GM21717 (cell line): Measurements from ENCODE around the gene TMEM120B.
"Not testable (repeated sequence)": the region's sequence is repeated elsewhere in the genome, so short reads cannot be mapped to it uniquely, and the experiment has no call there.

Experiments
- ATAC-seq: cut with Tn5 transposase; IDR thresholded peaks from one replicate; pipeline ENCODE4 v1.9.1; 2021; ENCODE audit warnings: mild to moderate bottlenecking, moderate library complexity; ENCODE audit not compliant: unreplicated experiment

The TMEM120B gene

DNA sequence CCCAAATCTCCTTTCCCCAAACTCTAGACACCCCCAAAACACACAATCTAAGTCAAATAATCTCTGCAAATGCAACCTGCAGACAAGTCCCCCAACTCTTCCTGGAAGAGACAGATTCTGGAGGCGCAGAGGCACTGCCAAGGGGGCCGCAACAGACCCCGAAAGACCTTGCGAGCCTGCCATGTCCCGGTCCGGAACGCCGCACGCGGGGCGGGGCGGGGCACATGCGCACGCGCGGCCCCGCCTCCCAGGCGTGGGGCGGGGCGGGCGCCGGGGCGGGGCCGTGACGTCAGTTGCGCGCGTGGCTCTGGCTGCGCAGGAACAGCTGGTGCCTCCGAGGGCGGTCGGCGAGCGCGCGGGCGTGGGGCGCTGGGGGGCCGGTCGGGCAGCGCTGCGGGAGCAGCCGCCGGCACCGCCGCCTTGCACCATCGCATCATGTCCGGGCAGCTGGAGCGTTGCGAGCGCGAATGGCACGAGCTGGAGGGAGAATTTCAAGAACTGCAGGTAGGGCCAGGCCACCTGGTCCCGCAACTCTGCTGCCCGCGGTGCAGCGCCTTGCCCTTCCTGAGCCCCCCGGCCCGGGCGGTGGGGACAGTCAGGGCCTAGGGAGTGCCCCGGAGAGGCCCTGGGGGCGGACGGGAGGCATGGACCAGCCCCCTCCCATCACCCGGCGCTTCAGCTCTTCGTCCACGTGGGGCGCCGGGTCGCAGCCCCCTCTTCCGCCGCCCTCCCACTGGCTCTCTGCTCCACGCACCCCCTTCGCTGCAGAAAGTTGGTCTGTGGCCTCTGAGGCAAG is at the start of gene TMEM120B:
Gene TMEM120B (plus strand): TSS at position 292 of the 796 bp plus-strand sequence. CDS start 144 bp downstream, at position 436.
- peak; percentile 65 for ATAC-seq

DNA sequence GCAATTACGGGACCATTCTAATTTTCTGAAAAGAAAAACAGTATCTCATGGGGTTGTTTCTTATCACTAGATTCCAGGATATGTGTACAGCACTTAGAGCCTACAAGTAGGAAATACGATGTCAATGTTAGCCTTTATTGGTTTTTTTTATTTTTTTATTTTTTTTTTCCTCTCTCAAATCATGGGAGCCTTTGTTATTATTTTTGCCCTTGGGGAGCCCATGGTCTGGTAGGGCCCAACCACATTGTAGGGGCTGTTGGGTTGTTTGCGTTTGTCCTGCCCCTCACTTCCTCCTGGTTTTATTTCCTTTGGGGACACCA is 49.0 kb upstream of the TMEM120B start:
- no peak for ATAC-seq

DNA sequence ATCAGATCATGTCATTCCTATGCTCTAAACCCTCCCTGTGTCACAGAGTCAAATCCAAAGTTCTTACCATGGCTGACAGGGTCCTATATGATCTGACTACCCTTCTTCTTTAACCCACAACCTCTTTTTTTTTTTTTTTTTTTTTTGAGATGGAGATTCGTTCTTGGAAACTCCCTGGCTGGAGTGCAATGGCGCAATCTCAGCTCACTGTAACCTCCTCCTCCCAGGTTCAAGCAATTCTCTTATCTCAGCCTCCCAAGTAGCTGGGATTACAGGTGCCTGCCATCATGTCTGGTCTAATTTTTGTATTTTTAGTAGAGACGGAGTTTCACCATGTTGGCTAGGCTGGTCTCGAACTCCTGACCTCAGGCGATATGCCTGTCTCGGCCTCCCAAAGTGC is 45.7 kb upstream of the TMEM120B start:
- ATAC-seq = not testable (repeated sequence)

DNA sequence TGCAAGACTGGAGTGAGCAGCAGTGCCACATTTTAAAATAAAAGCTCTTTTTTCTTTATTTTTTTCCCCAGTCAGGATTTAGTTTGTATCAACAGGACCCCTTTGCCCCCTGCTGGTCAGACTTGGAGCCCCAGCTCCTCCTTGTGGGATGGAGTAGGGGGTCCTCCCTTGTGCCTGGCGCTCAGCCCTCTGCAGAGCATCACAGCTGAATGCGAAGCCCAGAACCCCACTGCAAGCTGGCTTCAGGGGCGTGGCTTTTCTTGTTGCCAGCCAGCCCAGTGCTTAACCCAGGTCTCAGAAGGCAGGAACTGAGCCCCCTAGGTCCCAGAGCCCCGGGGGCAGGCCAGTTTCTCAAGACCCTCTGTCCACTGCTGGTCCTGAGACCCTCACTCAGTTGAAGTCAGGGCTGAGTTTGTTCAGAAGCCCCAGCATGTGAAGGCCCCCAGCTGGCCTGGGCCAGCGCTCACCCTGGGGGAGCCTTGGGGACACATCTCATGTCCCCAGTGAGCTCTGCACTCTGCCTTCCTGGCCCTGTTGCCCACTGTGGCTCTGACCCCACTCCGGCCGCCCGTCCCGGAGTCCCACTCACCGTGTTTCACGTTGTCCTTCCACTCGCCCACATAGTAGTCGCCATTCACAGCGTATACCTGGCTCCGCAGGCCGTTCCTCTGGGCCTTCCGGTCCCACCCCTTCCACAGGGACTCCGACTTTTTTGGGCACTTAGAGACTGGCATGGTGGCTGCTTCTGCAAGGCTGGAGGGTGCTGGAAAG is 43.6 kb upstream of the TMEM120B start:
- no peak for ATAC-seq

DNA sequence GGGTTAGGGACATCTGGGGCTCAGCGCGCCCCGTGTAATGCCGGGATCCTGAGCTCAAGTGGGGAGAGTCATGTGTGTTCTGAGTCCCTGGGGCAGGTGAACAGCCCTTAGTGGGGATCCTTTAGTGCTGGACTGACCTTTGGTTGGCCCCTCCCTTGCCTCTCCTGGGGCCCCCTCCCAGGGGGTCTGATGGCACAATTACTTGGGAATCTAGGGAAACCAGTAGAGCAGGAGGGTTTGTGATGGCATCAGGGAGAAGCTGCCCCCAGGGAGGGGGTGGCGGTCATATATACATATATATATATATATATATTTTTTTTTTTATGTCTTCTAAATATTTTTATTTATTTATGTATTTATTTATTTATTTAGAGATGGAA is 43.0 kb upstream of the TMEM120B start, which contains the start of gene MORN3:
Gene MORN3 (minus strand): TSS at position 134 of the 380 bp plus-strand sequence. CDS start 171 bp downstream, outside the sequence.
- ATAC-seq = no peak

DNA sequence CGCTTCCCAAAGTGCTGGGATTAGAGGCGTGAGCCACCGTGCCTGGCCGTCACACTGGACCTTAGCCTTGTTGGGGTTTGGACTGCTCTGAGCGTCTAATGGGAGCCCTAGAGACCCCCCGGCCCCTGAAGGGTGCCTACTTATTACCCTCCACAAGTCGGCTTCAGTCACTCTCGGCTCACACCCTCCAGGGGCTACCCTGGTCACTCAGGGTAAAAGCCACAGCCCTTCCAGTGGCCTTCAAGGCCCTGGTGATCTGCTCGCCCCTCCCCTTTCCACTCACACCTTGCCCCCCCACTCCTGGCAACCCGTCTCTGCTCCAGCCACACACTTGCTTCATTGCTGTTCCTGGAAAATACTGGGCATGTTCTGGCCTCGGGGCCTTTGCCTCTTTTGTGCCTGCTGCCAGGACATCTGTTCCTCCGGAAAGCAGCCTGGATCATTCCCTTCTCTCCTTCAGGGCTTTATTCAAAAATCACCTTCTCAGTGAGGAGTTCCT is 39.5 kb upstream of the TMEM120B start:
- no peak for ATAC-seq

DNA sequence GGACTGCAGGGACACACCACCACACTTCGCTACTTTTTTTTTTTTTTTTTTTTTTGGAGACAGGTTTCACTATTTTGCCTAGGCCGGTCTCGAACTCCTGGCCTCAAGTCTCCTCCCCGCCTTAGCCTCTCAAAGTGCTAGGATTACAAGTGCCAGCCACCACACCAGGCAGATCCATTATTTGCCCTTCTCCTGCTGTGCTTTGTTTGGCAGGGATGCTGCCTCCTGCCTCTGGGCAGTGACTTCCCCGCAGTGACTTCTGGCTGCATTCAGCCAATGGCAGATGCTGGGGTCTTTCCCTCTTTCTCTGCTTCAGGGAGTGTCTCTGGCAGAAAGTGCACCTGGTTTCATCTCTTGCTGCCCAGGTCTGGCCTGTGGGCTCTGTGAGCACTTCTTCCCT is 36.4 kb upstream of the TMEM120B start:
- ATAC-seq = no peak

DNA sequence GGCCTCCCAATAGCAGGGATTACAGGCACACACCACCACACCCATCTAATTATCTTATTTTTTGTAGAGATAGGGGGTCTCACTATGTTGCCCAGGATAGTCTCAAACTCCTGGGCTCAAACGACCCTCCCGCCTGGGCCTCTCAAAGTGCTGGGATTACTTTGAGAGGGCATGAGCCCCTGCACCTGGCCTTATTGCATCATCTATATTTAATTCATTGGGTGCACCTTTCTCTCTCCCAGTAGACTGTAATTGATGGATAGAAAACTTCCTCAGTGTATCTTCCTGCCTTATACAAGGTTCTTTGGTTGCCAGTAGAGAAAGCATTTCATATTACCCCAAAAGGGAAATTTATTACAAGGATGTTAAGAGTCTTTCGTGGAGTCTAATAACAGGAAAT is 34.2 kb upstream of the TMEM120B start:
- ATAC-seq = no peak

DNA sequence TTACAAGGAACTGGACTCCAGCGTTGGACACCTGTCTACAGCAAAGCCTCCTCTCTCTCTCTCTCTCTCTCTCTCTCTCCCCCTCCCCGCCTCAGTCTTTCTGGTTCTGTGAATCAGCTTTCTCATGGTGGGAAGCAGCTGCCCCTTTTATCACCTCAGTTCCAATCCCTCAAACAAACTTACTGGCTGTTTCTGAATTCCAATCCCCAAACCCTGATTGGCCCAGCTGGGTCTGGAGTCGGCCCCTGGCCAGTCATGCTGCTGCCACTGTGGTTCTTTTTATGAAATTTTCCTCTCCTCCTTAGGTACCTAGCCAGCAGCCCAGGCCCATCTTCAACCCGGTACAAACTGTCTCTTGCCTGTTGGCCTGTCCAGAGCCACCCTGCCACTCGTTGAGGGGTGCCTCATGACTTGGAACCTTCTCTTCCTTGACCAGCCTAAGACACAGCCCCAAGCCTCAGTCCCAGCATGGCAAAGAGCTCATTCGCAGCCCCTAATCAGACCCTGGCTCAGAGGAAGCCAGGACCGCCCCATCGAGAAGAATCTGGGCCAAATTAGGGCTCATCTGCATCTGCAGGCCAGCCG is 33.7 kb upstream of the TMEM120B start:
- no peak for ATAC-seq

DNA sequence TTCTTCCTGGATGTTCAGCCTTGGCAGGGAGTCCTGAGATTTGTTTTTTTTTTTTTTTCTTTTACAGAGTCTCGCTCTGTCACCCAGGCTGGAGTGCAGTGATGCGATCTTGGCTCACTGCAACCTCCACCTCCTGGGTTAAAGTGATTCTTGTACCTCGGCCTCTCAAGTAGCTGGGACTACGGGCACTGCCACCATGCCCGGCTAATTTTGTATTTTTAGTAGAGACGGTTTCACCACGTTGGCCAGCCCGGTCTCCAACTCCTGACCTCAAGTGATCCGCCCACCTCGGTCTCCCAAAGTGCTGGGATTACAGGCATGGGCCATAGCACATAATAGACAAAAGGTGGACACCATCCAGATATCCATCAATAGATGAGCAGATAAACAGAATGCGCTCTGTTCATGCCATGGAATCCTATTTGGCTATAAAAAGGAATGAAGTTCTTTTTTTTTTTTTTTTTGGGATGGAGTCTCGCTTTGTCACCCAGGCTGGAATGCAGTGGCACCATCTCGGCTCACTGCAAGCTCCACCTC is 32.8 kb upstream of the TMEM120B start:
- ATAC-seq = not testable (repeated sequence)

DNA sequence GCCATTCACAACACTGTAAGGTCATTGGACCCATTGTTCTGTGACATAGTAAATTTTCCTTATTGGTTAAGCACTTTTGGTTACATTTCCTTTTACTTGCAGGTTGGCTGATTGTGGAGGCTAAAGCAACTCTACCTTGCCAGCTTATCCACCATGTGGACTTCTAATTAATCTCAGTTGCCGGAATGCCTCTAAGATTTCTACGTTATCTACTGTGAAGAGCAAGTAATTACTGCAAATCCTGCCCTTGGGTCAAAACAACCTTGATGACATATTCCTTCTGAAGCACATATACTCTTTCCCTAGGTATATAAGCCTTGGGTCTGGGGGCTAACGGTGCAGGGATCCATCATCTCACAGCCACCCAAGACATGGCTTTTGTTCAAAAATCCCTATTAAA is 23.6 kb upstream of the TMEM120B start:
- no peak for ATAC-seq

DNA sequence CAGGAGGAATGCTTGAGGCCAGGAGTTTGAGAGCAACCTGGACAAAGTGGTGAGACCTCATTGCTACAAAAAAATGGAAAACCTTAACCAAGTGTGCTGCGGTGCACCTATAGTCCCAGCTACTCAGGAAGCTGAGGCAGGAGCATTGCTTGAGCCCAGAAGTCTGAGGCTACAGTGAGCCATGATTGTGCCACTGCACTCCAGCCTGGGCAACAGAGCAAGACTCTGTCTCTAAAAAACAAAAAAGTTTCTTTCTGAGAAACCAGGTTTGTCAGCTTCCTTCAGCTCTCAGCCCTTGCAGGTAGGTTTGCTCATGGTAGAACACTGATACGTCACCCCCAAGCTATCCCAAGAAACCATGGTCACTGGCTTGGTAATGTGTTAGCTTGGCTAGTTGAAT is 23.1 kb upstream of the TMEM120B start:
- no peak for ATAC-seq

DNA sequence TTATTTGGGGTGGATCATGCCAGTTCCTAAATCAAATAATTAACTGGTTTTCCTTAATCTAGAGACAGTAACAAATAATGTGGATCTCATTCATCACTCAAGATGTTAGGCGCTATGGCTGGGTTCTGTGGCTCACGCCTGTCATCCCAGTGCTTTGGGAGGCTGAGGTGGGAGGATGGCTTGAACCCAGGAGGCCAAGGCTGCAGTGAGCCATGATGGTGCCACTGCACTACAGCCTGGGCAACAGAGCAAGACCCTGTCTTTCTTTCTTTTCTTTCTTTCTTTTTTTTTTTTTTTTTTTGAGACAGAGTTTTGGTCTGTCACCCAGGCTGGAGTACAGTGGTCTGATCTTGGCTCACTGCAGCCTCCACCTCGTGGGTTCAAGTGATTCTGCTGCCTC is 19.8 kb upstream of the TMEM120B start:
- not testable (repeated sequence) for ATAC-seq

DNA sequence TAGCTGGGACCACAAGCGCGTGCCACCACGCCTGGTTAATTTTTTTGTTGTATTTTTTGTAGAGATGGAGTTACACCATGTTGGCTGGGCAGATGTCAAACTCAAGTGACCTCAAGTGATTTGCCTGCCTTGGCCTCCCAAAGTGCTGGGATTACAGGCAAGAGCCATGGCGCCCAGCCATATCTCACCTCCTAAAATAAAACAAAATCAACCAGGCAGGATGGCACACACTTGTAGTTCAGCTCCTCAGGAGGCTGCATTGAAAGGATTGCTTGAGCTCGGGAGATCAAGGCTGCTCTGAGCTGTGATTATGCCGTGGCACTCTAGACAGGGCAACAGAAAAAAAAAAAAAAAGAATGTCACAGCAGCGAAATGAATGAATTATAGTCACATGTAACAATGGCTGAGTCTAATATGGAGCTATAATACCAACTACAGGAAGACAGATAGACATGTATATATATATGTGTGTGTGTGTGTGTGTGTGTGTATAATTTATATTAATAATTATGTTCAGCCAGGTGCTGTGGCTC is 19.3 kb upstream of the TMEM120B start:
- ATAC-seq = no peak

DNA sequence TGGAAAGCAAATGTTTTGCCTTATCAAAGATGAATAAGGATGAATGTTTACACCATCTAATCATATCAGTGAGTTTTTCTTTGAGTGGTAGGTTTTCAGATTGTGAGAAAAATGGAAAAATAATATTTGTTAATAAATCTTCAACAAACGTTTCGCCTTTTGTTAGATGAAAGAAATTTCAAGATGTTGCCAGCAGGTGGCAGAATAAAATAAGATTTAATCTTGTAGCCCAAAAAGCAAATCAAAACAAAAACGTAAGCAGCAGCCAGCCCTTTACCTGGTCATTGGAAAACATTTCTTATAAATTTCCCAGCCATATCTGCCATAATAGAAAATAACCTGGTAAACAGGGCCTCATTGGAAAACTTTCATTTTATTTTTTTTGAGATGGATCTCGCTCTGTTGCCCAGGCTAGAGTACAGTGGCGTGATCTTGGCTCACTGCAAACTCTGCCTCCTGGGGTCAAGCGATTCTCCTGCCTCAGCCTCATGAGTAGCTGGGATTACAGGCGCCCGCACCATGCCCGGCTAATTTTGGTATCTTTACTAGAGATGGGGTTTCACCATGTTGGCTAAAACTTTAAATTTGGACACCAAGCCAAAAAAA is 15.4 kb upstream of the TMEM120B start:
- no peak for ATAC-seq

DNA sequence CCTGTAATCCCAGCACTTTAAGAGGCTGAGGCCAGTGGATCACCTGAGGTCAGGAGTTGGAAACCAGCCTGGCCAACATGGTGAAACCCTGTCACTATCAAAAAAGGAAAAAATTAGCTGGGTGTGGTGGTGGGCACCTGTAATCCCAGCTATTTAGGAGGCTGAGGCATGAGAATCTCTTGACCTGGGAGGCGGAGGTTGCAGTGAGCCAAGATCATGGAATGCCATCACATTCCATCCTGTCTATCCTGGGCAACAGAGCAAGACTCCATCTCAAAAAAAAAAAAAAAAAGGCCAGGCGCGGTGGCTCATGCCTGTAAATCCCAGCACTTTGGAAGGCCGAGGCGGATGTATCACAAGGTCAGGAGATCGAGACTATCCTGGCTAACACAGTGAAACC is 14.7 kb upstream of the TMEM120B start:
- ATAC-seq = not testable (repeated sequence)

DNA sequence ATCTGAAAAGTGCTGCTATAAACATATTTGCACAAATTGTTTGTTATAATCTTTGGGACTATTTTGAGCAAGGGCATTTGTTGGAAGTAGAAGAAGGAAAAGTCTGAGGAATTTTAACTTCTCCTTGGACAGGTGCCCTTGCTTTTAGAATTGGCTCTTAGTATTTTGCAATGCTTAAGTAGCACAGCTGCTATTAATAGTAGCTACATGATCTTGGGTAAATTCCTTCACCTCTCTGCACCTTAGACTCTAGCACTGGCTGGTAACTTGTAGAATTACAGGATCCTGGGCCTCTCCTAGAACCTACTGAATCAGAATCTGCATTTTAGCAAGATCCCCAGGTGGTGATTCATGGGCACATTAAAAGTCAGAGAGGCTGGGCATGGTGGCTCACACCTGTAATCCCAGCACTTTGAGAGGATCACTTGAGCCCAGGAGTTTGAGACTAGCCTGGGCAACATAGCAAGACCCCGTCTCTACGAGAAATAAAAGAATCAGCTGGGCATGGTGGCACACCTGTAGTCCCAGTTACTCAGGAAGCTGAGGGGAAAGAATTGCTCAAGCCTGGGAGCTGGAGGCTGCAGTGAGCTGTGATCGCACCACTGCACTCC is 10.8 kb upstream of the TMEM120B start:
- ATAC-seq = no peak

DNA sequence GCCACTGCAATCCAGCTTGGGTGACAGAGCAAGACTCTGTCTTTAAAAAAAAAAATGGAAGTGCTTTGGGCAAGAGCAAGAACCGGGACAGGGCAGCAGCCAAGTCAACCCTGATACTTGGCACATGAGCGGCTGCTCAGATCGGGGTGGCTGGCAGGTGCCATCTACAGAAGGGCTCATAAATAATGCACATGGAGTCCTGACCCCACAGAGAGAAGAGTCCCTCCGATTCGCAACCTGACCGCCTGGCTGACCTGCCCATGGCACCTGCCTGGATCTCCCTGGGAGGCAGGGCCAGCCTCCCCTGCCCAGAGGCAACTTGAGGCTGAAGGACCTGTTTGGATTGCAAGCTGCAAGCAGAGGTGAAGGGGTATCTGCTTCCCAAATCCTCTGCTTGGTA is 9.6 kb upstream of the TMEM120B start:
- ATAC-seq = no peak

DNA sequence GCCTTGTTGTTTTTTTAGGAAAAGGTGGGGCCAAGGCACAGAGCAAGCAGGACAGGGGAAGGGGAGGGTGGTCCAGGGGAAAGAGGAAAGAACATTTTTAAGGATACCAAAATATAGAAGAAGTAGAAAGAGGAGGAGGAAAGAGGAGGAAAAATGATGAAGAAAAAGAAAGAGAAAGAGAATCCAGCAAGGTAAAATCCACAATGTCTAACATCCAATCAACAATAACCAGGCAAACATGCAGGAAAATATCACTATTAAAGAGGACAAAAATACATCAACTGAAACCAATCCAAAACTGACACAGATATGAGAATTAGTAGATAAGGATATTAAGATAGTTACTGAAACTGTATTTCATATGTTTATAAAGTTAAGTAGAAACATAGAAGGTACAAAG is 7.0 kb upstream of the TMEM120B start:
- ATAC-seq = no peak

DNA sequence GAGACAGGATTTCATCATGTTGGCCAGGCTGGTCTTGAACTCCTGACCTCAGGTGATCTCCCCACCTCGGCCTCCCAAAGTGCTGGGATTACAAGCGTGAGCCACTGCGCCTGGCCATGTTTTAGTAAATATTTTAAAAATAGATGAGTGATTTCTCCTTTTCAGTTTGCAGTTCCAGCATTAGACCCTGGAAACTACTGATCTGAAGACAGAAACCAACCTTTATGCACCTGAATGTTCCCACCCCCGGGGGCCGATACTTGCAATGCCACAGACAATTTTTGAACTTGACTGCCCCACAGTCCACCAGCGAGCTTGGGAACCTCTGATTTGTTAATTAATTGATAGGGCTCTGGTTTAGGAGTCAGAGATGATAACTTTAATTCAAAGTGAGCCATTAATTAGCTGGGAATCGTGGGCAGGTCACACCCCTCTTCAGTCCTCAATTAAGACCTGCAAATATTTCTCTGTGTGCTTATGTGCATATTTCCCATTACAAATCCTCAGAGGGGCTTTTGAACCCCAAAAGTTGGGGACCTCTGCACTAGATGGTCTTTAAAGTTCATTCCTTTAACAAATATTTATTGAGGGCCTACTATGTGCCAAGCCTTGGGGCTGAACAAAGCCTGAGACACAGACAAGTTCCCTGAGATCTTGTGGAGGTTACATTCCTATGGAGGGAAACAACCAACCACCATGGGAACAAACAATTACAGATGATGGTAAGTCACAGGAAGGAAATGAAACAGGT is 4.1 kb upstream of the TMEM120B start:
- no peak for ATAC-seq
